Left hindlimb (tissue), 1 donor: ENCODE data around the gene TOGARAM2.
"Not testable (repeated sequence)": the region's sequence is repeated elsewhere in the genome, so short reads cannot be mapped to it uniquely, and the experiment has no call there.

Experiments
- DNase-seq: peaks from one replicate; pipeline ENCODE4 v3.0.0-alpha.2; 2018

The TOGARAM2 gene

DNA sequence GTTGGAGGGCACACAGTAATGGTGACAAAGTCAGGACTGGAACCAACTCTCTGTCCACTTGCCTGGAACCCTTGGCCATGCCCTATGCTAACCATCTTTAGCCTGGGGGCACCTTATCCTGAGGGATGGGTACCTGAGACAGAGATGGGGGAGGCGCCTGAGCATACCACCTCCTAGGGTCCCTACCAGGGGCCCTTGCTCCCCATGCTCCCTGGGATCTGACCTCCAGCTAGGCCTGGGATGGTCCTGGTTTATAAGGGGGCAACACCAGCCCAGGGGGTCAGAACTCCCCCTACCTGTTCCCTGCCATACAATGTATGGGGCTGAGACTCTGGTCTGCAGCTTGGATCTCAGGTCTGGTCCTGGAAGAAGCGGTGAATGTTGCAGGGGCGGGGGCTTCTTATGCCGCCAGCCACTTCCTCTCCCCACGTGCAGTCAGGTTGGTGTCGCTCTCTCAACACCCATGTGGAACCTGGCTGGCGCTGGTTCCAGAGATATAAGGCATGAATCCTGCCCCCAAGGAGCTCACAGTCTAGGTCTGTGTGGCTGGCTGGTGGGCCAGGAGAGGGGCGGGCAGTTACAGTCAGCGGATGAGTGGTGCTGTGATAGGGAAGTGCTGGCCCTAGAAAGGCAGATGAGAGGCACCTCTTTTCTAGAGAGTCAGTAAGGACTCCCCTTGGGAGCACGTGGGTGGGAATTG is 3.8 kb upstream of the TOGARAM2 start:
- no peak for DNase-seq

- not testable (repeated sequence) for DNase-seq
Measured at GRCh38 chr2:28978001-28978400, 3.1 kb upstream of the TOGARAM2 start.

- DNase-seq = no peak
Measured at GRCh38 chr2:28978606-28979005, 2.5 kb upstream of the TOGARAM2 start.

DNA sequence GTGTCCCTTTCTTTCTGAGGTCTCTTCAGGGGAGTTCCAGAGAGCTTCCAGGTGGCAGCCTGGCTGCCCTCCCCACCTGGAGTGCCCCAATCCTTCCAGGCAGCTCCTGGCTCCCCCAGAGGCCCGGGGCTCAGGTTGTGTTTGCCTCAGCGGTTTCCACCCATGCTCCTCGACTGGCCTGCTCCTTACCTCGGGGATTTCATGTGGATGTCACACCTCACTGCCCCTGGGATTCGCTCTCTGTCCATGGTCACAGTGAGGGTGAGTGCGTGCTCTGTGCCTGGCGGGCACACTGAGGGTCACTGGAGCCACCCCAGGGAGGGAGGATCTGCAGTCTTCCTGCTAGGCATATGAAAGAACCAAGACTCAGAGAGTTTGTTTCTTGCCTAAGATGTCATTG is 2.1 kb upstream of the TOGARAM2 start:
- DNase-seq = no peak

DNA sequence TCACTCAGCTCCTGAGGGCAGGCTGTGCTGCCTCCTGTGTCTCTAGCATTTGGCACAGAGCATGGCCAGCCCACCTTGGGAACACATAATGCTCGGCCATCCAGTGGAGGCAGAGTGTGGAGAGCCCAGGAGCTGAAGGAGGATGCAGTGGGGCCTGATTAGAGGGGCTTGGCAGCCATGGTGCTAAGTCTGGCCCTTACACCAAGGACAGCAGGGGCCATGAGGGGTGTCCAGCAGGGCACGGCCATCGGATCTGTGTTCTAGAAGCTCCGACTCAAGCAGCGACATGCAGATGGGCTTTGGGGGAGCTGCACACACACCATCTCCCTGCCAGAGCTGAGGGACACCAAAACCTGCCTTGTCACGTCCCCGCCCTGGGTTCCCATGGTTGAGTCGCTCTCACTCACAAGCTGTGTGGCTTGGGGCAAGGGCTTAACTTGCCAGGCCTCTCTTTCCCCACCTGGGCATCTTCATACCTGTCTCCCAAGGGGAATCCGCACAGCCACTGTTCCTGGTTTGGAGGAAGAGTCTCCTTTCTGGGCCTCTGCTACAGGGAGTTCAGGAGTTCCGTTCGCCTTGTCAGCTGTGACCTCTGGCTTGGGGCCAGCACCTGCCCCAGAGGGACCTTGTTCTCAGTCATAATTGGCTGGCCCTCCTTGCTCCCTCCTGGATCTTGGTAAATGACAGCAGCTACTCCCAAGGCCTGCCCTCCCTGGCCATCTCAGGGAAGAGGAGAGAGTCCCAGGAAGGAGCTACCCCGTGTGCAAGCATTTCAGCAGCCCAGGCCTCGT is 1.3 kb upstream of the TOGARAM2 start:
- DNase-seq = no peak

DNA sequence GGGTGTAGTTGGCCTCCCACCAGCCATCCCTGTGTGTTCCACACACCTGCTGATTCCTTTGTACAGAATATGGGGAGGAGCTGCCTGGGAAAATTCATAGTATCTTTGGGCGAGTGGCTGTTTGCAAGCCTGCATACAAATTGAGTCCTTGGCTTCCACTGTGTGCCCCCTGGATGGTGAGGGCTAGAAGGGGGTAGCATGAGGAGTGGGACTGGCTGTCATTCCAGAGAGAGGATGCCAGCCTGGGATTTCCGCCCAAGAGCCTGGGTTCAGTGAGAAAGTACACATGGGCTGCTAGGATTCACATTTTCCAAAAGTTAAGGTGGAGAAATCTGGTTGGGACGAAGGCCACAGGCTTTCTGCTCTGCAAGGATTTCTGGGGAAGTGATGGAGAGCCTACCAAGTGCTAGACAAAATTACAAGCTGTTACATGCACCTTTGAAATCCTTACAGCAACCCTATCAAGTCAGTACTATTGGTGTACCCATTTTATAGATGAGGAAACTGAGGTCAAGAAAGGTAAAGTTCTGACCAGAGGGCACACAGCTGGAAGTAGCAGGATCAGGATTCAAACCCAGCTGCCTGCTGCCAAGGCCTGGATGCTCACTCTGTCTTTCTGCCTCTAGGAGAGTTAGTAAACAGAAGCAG is 606 bp upstream of the TOGARAM2 start:
- no peak for DNase-seq

- no peak for DNase-seq
Measured at GRCh38 chr2:28981620-28982376, 700 bp downstream of the TOGARAM2 start.

GRCh38 chr2:28982381-28982950 is 1.4 kb downstream of the TOGARAM2 start:
- DNase-seq = no peak

- no peak for DNase-seq
Measured at GRCh38 chr2:28986429-28986828, 5.3 kb downstream of the TOGARAM2 start.

DNA sequence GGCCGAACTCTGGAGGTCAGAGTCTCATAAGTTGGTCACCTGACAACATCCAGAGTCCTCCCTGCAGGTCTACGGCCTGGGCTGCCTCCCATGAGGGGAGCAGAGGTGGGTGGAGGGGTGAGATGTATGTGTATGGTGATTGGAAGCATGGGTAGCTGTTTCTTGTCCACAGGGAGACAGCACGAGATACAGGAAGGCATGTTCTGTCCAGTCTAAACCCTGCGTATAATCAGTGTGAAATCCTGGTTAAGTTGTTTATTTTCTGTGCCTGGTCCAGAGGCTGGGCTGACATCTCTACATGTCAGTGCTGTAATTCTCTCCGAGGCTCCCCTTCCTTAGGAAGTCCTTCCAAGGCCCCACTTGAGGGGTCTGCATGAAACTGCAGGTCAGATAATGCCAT is 8.9 kb downstream of the TOGARAM2 start:
- no peak for DNase-seq

DNA sequence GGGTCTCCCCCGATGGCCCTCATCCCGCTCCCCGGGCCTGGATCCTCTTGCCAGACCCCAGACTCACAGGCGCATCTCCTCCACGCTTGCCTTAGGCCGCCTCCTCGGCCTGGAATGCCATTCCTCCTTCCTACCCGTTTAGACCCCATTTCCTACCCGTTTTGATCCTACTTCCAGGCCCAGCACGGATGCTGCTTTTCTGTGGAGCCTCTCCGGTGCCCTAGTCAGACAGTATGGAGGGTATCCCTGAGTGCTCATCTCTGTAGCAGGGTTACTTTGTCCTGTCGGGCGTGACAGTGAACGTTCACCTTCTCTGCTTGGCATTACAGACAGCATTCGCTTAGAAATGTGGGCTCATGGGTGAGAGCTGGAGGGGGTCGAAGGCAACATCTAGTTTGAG is 9.3 kb downstream of the TOGARAM2 start:
- no peak for DNase-seq

DNA sequence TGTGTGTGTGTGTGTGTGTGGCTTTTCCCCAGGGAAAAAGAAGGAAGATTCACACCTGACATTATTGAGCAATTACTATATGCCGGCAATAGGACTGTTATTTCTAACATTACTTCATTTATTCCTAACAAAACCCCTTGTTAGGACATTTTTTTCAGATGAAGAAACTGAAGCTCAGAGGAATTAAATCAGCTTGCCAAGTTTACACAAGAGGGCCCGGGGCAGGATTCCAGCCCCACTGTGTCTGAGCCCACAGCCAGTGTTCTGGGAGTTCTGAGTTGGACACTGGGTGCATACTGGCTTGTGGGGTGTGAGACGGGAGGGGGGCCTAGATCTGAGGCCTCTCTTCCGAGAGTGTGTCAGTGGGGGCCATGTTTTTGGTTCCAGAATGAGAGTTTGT is 9.9 kb downstream of the TOGARAM2 start:
- no peak for DNase-seq

- DNase-seq = no peak
Measured at GRCh38 chr2:28991460-28991859, 10.4 kb downstream of the TOGARAM2 start.

- no peak for DNase-seq
Measured at GRCh38 chr2:28993206-28993960, 12.3 kb downstream of the TOGARAM2 start.

DNA sequence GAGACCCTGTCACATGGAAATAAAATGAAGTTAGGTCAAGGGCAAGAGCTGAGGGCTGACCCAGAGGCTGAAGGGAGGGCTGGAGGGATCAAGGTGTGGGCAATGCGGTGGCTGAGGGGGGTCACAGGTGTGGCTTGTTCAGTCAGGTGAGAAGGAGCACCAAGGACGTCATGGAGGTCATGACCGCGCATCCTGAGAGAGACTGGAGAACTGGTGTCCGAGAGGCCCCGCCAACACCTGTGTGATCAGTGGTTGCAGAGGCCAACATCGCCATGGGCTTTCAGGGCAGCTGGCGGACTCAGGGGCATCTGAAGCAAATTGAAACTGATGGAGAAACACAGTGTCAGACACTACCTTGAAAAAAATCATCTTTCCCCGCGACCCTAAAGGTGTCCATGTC is 13.0 kb downstream of the TOGARAM2 start:
- DNase-seq = no peak

- no peak for DNase-seq
Measured at GRCh38 chr2:28994679-28995078, 13.6 kb downstream of the TOGARAM2 start.

- DNase-seq = no peak
Measured at GRCh38 chr2:28995765-28996750, 15.0 kb downstream of the TOGARAM2 start.

DNA sequence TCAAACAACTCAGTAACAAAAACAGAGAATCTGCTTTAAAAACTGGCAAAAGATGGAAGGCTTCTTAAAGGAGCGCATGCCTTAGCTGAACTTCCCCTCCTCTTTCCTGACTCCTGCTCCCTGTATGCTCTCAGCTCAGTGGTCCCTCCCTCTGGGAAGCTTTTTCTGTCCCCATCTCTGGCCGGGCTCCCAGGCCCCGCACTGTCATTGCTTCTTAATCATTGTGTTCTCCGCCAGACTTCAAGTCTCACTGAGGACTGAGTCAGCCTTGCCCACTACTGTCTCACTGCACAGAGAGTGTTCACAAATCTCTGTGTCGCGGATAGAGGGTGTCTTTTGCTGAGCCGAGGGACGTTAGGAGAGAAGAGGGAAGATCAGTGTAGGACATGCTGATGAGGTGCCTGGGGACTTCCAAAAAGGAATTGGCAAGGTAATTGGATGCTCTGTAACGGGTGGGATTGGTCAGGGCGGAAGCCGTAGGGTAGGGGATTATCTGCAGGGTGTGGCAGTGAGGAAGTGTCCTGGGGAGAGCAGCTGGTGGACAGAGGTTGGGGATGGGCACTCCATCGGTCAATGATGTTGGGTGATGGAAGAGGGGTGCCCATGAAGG is 16.2 kb downstream of the TOGARAM2 start:
- no peak for DNase-seq

GRCh38 chr2:28997847-28998735 is 17.0 kb downstream of the TOGARAM2 start:
- no peak for DNase-seq
